GM19463 (cell line): Measurements from ENCODE around the gene SYCP1.
"Not testable (repeated sequence)": the region's sequence is repeated elsewhere in the genome, so short reads cannot be mapped to it uniquely, and the experiment has no call there.

Experiments
- ATAC-seq: cut with Tn5 transposase; IDR thresholded peaks from one replicate; pipeline ENCODE4 v1.9.1; 2021; ENCODE audit warnings: mild to moderate bottlenecking, moderate library complexity; ENCODE audit not compliant: unreplicated experiment

Gene SYCP1, protein sequence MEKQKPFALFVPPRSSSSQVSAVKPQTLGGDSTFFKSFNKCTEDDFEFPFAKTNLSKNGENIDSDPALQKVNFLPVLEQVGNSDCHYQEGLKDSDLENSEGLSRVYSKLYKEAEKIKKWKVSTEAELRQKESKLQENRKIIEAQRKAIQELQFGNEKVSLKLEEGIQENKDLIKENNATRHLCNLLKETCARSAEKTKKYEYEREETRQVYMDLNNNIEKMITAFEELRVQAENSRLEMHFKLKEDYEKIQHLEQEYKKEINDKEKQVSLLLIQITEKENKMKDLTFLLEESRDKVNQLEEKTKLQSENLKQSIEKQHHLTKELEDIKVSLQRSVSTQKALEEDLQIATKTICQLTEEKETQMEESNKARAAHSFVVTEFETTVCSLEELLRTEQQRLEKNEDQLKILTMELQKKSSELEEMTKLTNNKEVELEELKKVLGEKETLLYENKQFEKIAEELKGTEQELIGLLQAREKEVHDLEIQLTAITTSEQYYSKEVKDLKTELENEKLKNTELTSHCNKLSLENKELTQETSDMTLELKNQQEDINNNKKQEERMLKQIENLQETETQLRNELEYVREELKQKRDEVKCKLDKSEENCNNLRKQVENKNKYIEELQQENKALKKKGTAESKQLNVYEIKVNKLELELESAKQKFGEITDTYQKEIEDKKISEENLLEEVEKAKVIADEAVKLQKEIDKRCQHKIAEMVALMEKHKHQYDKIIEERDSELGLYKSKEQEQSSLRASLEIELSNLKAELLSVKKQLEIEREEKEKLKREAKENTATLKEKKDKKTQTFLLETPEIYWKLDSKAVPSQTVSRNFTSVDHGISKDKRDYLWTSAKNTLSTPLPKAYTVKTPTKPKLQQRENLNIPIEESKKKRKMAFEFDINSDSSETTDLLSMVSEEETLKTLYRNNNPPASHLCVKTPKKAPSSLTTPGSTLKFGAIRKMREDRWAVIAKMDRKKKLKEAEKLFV

DNA sequence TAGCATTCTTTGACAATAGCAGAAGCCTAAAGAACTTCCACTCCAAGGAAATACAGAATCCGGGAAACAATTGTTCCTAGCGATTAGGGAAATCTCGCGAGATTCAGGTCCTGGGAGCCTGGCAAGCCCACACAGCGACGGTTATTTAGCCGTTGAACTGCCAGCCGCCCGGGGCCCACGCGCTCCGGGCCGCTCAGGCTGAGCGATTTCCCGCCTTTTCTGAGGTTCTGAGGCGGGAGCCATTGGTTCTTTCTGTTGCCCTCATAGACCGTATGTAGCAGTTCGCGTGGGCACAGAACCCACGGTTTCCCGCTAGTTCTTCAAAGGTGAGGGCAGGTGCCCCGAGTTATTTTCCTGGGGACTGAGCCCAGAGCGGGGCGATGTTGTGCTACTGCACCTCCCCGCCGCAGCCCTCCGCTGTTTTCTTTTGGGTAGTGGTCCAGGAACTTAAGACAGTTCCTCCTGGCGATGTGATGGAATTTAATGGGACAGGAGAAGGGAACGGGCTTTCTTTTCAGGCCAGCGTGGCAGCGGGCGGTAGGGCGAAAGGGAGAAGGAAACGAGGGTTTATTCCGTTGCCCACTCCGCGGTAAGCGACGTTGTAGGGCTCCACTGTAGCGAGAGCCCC is at the start of gene SYCP1:
TSS of gene SYCP1 (plus strand) at position 171 of the 628 bp plus-strand sequence. CDS start 602 bp downstream, outside the sequence.
- ATAC-seq, result no peak

DNA sequence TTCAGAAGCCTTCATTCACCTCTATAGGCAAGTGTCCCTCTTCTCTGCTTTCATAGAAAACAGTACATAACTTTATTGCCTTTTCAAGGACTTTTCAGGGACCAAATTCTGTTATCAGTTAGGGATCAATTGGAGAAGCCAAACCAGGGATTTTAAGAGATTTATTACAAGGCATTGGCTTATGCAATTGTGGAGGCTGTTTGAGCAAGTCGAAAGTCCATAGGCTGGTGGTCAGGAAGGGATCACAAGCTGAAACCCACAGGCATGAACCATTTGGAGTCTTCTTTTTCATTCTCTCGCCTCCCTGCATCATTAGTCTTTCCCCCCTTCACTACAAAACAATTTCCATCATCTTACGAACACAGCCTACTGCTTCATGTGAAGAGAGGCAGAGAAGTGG is 34.8 kb upstream of the SYCP1 start:
- no peak for ATAC-seq

DNA sequence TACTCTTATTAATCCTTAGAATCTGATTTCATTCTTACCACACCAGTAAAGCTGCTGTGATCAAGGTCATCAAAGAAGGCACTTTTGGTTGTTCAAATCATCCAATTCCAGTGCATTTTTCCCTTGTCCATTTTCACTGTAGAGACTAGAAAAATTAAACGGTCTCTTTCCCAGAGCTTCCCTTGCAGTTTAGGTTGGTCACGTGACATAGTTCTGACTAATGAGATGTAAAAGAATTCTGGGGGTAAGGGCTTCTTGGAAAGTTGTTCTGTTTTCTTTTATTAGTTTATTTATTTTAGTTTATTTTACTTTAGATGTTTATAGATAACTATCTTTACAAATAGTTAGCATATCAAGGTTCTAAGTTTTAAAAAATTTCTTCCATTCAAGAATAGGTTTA is 34.3 kb upstream of the SYCP1 start:
- ATAC-seq, result no peak

DNA sequence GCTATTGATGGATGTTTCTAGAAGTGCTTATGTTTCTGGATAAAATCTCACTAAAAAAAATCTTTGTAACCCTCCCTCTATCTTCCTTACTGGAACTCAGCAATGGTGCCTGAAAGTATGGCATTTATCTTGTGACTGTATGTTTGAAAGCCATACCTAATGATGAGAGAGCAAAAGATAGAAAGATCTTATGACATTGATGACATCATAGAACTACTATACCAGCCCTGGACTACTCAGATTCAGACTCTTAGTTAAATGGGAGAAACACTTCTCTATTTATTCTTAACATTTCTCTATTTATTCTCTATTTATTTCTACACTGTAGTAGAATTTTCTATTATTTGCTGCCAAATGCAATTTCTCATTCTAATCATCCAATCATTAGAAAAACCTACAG is 32.7 kb upstream of the SYCP1 start:
- no peak for ATAC-seq

DNA sequence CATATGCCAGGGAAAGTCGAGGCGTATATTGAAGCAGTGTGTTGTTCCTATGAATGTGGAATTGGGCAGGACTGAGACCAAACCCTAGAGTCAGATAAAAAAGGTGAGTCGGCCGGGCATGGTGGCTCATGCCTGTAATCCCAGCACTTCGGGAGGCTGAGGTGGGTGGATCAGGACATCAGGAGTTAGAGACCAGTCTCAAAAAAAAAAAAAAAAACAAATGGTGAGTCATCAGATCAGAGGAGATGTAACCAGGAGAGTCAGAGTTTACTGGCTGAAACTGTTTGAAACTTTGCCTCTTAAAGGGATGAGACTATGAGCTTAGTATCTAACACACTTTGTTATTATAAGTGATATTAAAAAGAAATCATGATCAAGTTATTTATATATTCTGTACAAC is 26.4 kb upstream of the SYCP1 start:
- ATAC-seq, result no peak

DNA sequence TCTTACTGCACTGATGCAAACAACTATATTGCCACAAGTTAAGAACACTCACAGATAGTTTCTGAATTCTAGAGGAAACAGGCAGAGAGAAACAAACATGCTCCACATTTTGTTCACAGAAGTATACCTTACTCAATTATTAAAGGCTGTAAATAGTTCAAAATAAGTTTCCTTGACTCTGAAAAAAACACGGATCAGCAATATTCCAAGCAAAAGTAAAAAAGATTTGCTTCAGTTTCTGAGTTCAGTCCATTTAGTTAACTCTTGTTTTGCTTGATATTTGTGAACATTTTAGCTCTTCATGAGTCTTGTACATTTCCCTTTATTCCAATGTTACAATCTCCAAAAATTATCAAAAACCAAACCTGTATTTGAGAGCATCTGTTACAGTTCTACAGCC is 24.6 kb upstream of the SYCP1 start:
- ATAC-seq, result not testable (repeated sequence)

DNA sequence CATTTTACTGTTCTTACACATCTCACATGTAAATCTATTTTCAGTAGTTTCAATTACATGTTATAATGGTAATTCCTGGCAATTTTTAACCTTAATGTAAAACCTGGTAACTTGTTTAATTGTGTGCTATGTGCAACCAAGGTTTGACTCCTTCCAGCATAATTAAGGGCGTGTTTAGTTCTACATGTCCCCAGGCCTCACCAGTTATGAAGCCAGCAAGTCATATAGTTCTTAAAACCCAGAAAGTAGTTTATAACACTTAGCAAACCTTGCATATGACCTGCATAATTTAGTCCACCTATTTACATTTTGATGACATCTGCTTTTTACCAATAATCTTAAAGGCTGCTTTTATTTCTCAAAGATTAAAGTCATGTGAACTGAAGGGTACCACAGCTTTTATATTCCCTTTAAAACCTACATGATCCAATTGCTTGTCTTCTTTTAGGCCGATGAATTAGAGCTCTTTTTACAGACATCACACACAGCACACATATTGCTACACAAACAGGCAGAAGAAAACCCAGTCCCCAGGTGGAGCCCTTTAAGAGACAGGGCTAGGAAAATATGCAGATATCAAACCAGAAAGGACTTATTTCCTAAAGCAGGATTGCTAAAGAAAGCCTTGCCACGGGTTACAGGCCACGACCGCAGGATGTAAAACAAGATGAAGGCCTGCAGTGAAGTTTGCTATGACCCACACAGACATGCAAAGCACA is 23.2 kb upstream of the SYCP1 start:
- no peak for ATAC-seq

DNA sequence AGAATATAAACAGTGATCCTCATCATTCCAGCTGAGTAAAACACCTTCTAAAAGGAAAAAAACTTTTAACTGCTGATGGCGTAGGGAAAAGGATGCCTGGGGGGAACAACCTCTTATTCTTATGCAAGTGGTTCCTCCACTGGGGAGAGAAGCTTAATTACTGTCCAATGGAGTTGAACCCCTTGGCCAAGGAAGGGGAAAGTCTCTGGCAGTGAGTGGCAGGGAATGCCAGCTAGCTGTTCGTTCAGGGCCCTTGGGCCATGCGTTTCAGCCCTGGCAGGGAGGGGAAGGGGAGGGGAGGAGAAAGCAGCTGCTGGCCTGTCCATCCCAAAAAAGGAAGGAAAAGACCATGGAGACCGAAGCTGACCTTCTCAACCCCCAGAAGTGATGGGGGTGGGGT is 22.6 kb upstream of the SYCP1 start:
- ATAC-seq, result no peak

DNA sequence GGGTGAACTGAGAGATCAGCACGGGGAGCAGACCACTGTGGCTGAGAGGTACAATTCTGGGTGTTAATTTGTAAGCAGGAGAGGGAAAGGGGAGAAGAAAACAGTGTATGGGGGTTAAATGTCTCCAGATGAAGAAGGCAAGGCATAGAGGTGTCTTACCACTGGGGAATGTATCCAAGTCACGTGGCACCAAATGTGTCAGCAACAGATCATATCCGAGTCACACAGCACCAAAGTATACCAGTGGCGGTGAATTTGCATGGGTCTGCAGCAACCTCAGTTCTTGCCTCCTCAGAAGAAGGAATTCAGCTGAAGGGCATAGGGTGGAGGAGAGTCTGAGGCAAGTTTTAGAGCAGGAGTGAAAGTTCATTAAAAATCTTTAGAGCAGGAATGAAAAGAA is 21.2 kb upstream of the SYCP1 start:
- no peak for ATAC-seq

DNA sequence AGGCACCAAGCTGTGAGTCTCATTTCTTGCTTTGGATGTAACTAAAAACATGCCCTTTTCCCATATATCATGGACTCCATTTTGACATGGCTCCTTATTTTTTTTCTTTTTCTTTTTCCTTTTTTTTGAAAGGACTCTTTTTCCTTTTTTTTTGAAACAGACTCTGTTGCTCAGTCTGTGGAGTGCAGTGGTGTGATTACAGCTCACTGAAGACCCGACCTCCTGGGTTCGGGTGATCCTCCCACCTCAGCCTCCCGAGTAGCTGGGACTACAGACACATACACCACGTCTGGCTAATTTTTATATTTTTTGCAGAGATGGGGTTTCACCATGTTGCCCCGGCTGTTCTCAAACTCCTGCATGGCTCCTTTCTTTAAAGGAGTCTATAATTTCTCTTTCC is 10.4 kb upstream of the SYCP1 start:
- ATAC-seq, result no peak

DNA sequence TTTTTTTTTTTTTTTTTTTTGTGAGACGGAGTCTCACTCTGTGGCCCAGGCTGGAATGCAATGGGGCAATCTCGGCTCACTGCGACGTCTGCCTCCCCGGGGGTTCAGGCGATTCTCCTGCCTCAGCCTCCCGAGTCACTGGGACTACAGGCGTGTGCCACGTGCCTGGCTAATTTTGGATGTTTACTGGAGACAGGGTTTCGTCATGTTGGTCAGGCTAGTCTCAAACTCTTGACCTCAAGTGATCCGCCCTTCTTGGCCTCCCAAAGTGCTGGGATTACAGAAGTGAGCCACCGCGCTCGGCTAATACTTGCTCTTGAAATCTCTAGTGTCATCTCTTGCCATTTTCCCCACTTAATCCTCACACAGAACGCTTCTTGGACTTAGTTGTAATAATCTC is 1.1 kb upstream of the SYCP1 start:
- ATAC-seq, result no peak

DNA sequence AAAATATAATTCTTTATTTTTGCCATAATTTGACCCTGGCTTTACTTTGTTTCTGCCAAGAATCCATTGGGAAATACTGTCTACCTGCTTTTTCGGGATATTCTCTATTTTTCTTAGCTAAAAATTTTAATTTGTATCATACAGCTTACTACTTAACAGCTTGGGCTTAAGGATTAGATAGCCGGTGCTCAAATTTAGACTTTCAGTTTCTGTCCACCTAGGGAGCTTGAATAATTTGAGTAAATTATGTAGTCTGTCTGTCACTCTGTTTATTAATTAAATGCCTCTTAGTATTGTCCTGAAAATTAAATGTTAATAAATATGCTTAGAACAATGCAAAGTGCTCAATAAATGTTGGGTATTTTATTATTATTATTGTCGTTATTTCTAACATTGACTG is 6.7 kb downstream of the SYCP1 start:
- no peak for ATAC-seq

DNA sequence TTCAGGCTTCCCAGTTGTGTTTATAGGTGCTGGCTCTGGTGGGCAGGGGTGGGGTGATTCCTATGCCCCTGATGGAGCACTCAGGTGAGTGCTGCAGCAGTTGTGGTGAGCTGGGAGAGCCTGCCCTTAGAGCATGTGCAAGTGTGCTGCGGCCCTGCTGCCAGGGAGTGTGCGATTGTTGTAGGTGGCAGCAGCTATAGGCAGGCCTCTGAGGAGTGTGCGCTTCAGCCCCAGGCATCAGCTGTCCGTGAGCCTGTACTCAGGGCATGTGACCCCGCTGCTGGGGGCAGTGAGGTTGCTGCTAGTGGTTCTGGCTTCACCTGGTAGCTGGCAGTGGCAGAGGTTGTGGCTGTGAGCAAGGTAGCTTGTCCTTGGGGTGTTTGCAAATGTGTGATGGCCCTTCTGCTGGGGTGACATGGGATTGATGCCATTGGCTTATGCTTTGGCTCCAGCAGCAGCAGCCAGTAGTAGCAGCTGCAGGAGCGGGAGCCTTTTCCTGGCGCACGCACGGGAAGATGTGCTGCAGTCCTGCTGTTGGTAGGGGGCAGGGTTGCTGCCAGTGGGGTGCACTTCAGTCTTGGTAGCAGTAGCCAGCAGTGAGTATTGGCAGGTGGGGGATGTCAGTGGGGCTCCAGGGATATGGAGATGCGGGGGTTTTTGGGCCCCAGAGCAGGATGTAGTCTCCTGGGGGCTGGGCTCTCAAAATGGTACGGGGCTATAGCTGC is 37.7 kb downstream of the SYCP1 start:
- no peak for ATAC-seq

DNA sequence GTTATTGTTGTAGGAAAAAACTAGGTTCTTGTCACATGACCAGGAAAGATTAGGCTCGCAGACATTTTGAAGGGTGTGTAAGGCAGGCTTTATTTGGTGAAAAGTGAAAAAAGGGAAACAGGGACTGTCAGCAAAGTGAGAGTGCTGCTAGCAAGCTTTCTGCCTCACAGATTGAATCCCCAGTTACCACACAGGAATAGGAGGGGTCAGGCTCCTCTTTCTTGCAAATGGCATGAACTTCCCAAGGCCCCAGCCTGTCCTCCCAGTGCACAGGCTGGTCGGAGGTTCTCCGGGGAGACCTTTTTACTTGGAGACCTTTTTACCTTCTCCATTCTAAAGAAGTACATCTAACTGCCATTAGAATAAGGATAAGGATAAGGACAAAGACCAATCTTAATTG is 42.1 kb downstream of the SYCP1 start:
- ATAC-seq, result no peak

DNA sequence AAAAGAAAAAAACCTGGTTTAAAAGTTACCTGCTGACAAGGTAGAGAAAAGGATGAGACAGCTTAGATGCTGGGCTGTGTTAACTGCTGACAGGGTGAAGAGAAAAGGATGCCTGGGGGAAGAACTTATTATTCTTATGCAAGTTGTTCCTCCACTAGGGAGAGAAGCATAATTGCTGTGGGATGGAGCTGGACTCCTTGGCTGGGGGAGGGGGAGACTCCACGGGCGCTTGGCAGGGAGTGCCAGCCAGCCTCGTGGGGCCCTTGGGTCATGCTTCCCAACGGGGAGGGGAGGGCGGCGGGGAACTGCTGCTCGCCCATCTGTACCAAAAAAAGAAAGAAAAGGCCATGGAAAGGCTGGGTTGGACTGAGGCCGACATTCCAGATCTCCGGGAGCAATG is 47.2 kb downstream of the SYCP1 start:
- no peak for ATAC-seq

DNA sequence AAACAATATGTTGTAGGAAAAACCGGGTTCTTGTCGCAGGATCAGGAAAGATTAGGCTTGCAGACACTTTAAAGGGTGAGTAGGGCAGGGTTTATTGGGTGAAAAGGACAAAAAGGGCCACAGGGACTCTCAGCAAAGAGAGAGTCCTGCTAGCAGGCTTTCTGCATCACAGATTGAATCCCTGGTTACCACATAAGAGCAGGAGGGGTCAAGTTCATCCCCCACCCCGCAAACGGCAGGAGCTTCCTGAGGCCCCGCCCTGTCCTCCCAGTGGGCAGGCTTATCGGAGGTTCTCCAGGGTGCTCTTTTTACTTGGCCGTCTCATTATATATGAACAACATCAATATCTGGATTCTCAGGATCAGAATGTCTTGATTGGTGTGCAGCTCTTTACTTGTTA is 47.7 kb downstream of the SYCP1 start:
- no peak for ATAC-seq

DNA sequence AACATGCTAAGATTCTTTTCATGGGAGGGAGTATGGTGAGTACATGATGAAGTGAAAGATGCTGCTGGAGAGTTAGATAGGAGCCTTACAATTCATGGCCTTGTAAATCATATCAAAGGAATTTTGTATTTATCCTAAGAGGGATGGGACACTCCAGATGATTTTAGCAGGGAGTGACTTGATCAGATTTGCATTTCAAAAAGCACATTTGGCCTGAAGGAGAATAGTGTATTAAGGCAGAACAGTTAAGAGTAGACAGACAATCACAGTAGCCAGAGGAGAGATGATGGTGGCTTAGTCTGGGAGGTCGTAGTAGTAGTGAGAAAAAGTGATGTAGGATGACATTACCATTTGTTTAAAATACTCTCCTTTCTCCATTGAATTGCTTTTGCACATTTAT is 48.8 kb downstream of the SYCP1 start:
- no peak for ATAC-seq

DNA sequence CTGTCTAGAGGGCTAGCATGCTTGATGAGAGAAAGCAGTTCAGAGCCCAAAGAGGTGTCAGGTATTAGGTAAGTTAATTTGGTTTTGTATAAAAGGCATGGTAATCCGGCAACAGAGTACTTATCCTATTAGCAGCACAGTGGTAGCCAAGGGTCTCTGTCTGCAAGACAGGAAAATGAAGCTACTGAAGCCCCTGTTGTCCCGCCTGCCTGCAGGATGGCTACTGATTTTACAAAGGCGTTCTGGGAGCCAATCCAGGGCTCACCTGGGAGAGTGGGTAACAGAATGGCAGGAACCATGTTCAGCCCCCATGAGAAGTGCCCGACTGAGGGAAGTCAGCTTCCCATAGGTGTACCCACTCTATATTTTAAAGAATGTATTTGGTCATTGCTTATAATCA is 61.1 kb downstream of the SYCP1 start:
- ATAC-seq, result not testable (repeated sequence)

DNA sequence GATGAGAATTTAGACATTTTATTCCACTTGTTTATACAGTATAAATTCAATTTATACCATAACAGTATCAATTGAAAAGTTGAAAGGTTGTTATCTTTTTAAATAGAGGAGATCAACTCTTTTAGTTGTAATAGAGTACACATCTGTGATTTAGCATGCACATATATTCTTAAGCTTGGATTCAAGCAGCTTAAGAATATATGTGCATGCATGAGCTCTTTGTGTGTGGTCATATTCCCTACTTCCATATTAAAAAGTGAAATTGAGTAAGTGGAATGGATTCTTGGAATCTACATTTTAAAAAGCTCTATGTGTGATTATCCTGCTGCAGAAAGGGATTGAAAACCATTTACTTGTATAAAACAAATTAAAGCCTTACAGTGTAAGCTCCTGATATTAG is 71.9 kb downstream of the SYCP1 start:
- no peak for ATAC-seq

DNA sequence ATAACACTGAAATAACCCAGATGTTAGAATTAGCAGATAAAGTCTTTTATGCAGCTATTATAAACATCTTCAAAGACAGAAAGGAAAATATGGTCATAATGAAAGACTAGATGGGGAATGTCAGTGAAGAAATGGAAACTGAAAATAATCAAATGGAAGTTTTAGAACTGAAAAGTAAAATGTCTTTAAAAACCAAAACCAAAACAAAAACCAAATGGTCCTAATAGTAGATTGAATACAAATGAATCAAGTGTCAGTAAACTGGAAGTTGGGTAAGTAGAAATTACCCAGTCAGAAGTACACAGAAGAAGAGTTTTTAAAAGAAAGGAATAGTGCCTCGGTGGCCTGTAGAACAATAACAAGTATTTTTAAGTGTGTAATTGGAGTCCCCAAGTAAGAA is 72.7 kb downstream of the SYCP1 start:
- no peak for ATAC-seq
